Measurements from ENCODE around the gene POLR3H.

The POLR3H gene

GRCh38 chr22:41555325-41555982 is 11.2 kb upstream of the POLR3H start:
- Mint-ChIP-seq H3K27ac (no peak overlapping the region), H3K4me1 (peaks cover 7% of the 10 kb centered on the region), H3K36me3 (no peaks in the 10 kb centered on the region), H3K27me3 (peaks cover 68% of the 10 kb centered on the region), H3K9me3 (no peaks in the 10 kb centered on the region), H3K4me3 (no peak overlapping the region)
- ATAC-seq: no peak

GRCh38 chr22:41551877-41552582 is 7.8 kb upstream of the POLR3H start:
- Mint-ChIP-seq H3K4me1 (peaks cover 7% of the 10 kb centered on the region), H3K27me3 (peaks cover 34% of the 10 kb centered on the region), H3K9me3 (no peaks in the 10 kb centered on the region), H3K36me3 (no peaks in the 10 kb centered on the region), H3K4me3 (no peak overlapping the region), H3K27ac (no peak overlapping the region)
- no peak for ATAC-seq

- Mint-ChIP-seq H3K27me3 (peaks cover 24% of the 10 kb centered on the region), H3K36me3 (no peaks in the 10 kb centered on the region), H3K9me3 (no peaks in the 10 kb centered on the region), H3K4me1 (peaks cover 7% of the 10 kb centered on the region), H3K27ac (no peak overlapping the region), H3K4me3 (no peak overlapping the region)
- ATAC-seq: no peak
These were observed 6.8 kb upstream of the POLR3H start for GRCh38 chr22:41550952-41551491.

GRCh38 chr22:41548830-41549211 is 4.6 kb upstream of the POLR3H start:
- Mint-ChIP-seq H3K36me3 (no peaks in the 10 kb centered on the region), H3K9me3 (no peaks in the 10 kb centered on the region), H3K27me3 (peaks cover 8% of the 10 kb centered on the region), H3K4me1 (peaks cover 19% of the 10 kb centered on the region), H3K27ac (no peak overlapping the region), H3K4me3 (no peak overlapping the region)
- ATAC-seq: no peak

GRCh38 chr22:41544671-41545476 is 604 bp upstream of the POLR3H start:
- ATAC-seq: peak; percentile 31
- Mint-ChIP-seq H3K4me1 (peaks cover 51% of the 10 kb centered on the region), H3K36me3 (peaks cover 7% of the 10 kb centered on the region), H3K27ac (peak overlapping the region; percentile 95), H3K4me3 (peak overlapping the region; percentile 96), H3K9me3 (no peaks in the 10 kb centered on the region), H3K27me3 (no peaks in the 10 kb centered on the region)

GRCh38 chr22:41542224-41542623 is 2.0 kb downstream of the POLR3H start:
- peaks cover 13% of the 10 kb centered on the region for H3K36me3 Mint-ChIP-seq
- H3K27ac Mint-ChIP-seq: peak overlapping the region; percentile 95
- H3K4me1 Mint-ChIP-seq: peaks cover 52% of the 10 kb centered on the region
- H3K27me3 Mint-ChIP-seq: no peaks in the 10 kb centered on the region
- H3K4me3 Mint-ChIP-seq: peak overlapping the region; percentile 96
- ATAC-seq: no peak
- H3K9me3 Mint-ChIP-seq: no peaks in the 10 kb centered on the region

- ATAC-seq: no peak
- Mint-ChIP-seq H3K27ac (peak overlapping the region; percentile 8), H3K4me3 (peak overlapping the region; percentile 1), H3K27me3 (no peaks in the 10 kb centered on the region), H3K4me1 (peaks cover 52% of the 10 kb centered on the region), H3K36me3 (peaks cover 13% of the 10 kb centered on the region), H3K9me3 (no peaks in the 10 kb centered on the region)
These were observed 2.8 kb downstream of the POLR3H start for GRCh38 chr22:41541484-41541883.

- no peak overlapping the region for H3K27ac Mint-ChIP-seq
- H3K27me3 Mint-ChIP-seq: no peaks in the 10 kb centered on the region
- no peak overlapping the region for H3K4me3 Mint-ChIP-seq
- peaks cover 15% of the 10 kb centered on the region for H3K36me3 Mint-ChIP-seq
- H3K4me1 Mint-ChIP-seq: peaks cover 53% of the 10 kb centered on the region
- H3K9me3 Mint-ChIP-seq: no peaks in the 10 kb centered on the region
- no peak for ATAC-seq
These were observed 3.9 kb downstream of the POLR3H start for GRCh38 chr22:41540365-41540764.

- Mint-ChIP-seq H3K4me3 (no peak overlapping the region), H3K27me3 (no peaks in the 10 kb centered on the region), H3K36me3 (peaks cover 19% of the 10 kb centered on the region), H3K4me1 (peaks cover 53% of the 10 kb centered on the region), H3K9me3 (no peaks in the 10 kb centered on the region), H3K27ac (no peak overlapping the region)
- no peak for ATAC-seq
These were observed 4.3 kb downstream of the POLR3H start for GRCh38 chr22:41540006-41540315.

- no peaks in the 10 kb centered on the region for H3K27me3 Mint-ChIP-seq
- ATAC-seq: no peak
- H3K9me3 Mint-ChIP-seq: no peaks in the 10 kb centered on the region
- peaks cover 47% of the 10 kb centered on the region for H3K4me1 Mint-ChIP-seq
- H3K27ac Mint-ChIP-seq: no peak overlapping the region
- no peak overlapping the region for H3K4me3 Mint-ChIP-seq
- H3K36me3 Mint-ChIP-seq: peaks cover 20% of the 10 kb centered on the region
These were observed 4.9 kb downstream of the POLR3H start for GRCh38 chr22:41539146-41540005.

- H3K27ac Mint-ChIP-seq: no peak overlapping the region
- H3K36me3 Mint-ChIP-seq: peaks cover 20% of the 10 kb centered on the region
- no peaks in the 10 kb centered on the region for H3K27me3 Mint-ChIP-seq
- no peaks in the 10 kb centered on the region for H3K9me3 Mint-ChIP-seq
- H3K4me3 Mint-ChIP-seq: no peak overlapping the region
- peaks cover 44% of the 10 kb centered on the region for H3K4me1 Mint-ChIP-seq
- no peak for ATAC-seq
These were observed 5.7 kb downstream of the POLR3H start for GRCh38 chr22:41538583-41538982.

- Mint-ChIP-seq H3K27ac (peak overlapping the region; percentile 22), H3K4me3 (no peak overlapping the region), H3K27me3 (no peaks in the 10 kb centered on the region), H3K36me3 (peaks cover 28% of the 10 kb centered on the region), H3K4me1 (peaks cover 41% of the 10 kb centered on the region), H3K9me3 (no peaks in the 10 kb centered on the region)
- ATAC-seq: no peak
These were observed 7.1 kb downstream of the POLR3H start for GRCh38 chr22:41537203-41537602.

- no peaks in the 10 kb centered on the region for H3K9me3 Mint-ChIP-seq
- peaks cover 22% of the 10 kb centered on the region for H3K4me1 Mint-ChIP-seq
- ATAC-seq: no peak
- H3K27ac Mint-ChIP-seq: no peak overlapping the region
- peaks cover 34% of the 10 kb centered on the region for H3K36me3 Mint-ChIP-seq
- H3K4me3 Mint-ChIP-seq: no peak overlapping the region
- no peaks in the 10 kb centered on the region for H3K27me3 Mint-ChIP-seq
These were observed 9.0 kb downstream of the POLR3H start for GRCh38 chr22:41535244-41535643.

GRCh38 chr22:41534219-41534618 is 10.1 kb downstream of the POLR3H start:
- Mint-ChIP-seq H3K4me1 (peaks cover 17% of the 10 kb centered on the region), H3K9me3 (no peaks in the 10 kb centered on the region), H3K36me3 (peaks cover 33% of the 10 kb centered on the region), H3K27ac (no peak overlapping the region), H3K4me3 (no peak overlapping the region), H3K27me3 (no peaks in the 10 kb centered on the region)
- ATAC-seq: no peak
